GM20000 (cell line): ENCODE data around the gene ELAVL1.
"Not testable (repeated sequence)": the region's sequence is repeated elsewhere in the genome, so short reads cannot be mapped to it uniquely, and the experiment has no call there.

Source experiments
- DNase-seq: peaks from one replicate; pipeline ENCODE4 v3.0.0; 2012; ENCODE audit warnings: low spot score
- CTCF ChIP-seq: IDR thresholded peaks from 2 replicates; pipeline ENCODE4 v1.5.1; 2012; ENCODE audit warnings: mild to moderate bottlenecking, control low read depth; ENCODE audit errors: extremely low read depth, missing control alignments

ELAVL1 gene

GRCh38 chr19:8028951-8029491 is 23.6 kb upstream of the ELAVL1 start:
- DNase-seq: no peak
- TF ChIP-seq CTCF: no peak

- DNase-seq: no peak
- TF ChIP-seq CTCF: no peak
Measured at GRCh38 chr19:8025316-8025715, 19.9 kb upstream of the ELAVL1 start.

GRCh38 chr19:8024256-8024655 is 18.8 kb upstream of the ELAVL1 start:
- not testable (repeated sequence) for DNase-seq

GRCh38 chr19:8023371-8023770 is 17.9 kb upstream of the ELAVL1 start:
- no peak for TF ChIP-seq CTCF
- DNase-seq: no peak

- no peak for TF ChIP-seq CTCF
- DNase-seq: no peak
Measured at GRCh38 chr19:8022275-8022674, 16.8 kb upstream of the ELAVL1 start.

- DNase-seq: no peak
- TF ChIP-seq CTCF: no peak
Measured at GRCh38 chr19:8021374-8021773, 15.9 kb upstream of the ELAVL1 start.

- no peak for TF ChIP-seq CTCF
- no peak for DNase-seq
Measured at GRCh38 chr19:8020681-8021080, 15.2 kb upstream of the ELAVL1 start.

GRCh38 chr19:8017808-8018207 is 12.4 kb upstream of the ELAVL1 start:
- peak; percentile 62 for TF ChIP-seq CTCF
- DNase-seq: peak; percentile 74
